Renal cortex interstitium (tissue), 11 donors: ENCODE data around the gene PDSS2. TPM values are rescaled to one million over a fixed set of nuclear protein-coding genes. Genes with fewer than 3 reads are reported as not detected.

Experiments used
- DNase-seq, 11 donors: peaks; one replicate each; pipeline ENCODE4 v3.0.0-alpha.2; 2013; ENCODE audit warnings: low read depth in 9 of 11, low spot score in 4 of 11; ENCODE audit errors: extremely low read depth in 1 of 11
- polyA plus RNA-seq, 3 donors: library from polyadenylated mRNA; unstranded; fragments of 120-200 nt; gene quantifications; one replicate each; pipeline ENCODE4 v1.2.1, GENCODE V29; 2013; ENCODE audit not compliant: insufficient read length in 3 of 3

PDSS2 gene
- polyA plus RNA-seq, 3 donors: 16.7 to 20.1 (median 18.1) TPM

- DNase-seq: no peak
Measured at GRCh38 chr6:107344383-107344782, 115.0 kb downstream of the PDSS2 start.

GRCh38 chr6:107342144-107342543 is 117.2 kb downstream of the PDSS2 start:
- no peak for DNase-seq

- no peak for DNase-seq
Measured at GRCh38 chr6:107340881-107341280, 118.5 kb downstream of the PDSS2 start.

- DNase-seq: no peak
Measured at GRCh38 chr6:107337191-107337741, 122.1 kb downstream of the PDSS2 start.

GRCh38 chr6:107334026-107334425 is 125.3 kb downstream of the PDSS2 start:
- no peak for DNase-seq

GRCh38 chr6:107333491-107333890 is 125.9 kb downstream of the PDSS2 start:
- DNase-seq: no peak

- no peak for DNase-seq
Measured at GRCh38 chr6:107331409-107332386, 127.7 kb downstream of the PDSS2 start.

GRCh38 chr6:107330168-107330567 is 129.2 kb downstream of the PDSS2 start:
- DNase-seq: peak in 1 of 11 donors; percentile 7

- no peak for DNase-seq
Measured at GRCh38 chr6:107329063-107329860, 130.1 kb downstream of the PDSS2 start.

- DNase-seq: no peak
Measured at GRCh38 chr6:107328081-107328480, 131.3 kb downstream of the PDSS2 start.

- DNase-seq: no peak
Measured at GRCh38 chr6:107323133-107323785, 136.1 kb downstream of the PDSS2 start.

- no peak for DNase-seq
Measured at GRCh38 chr6:107321793-107322192, 137.6 kb downstream of the PDSS2 start.

GRCh38 chr6:107319906-107320530 is 139.3 kb downstream of the PDSS2 start:
- no peak for DNase-seq

GRCh38 chr6:107318100-107318736 is 141.1 kb downstream of the PDSS2 start:
- DNase-seq: peak in 10 of 11 donors; percentile 13 to 56 (median 34)

GRCh38 chr6:107315114-107315513 is 144.2 kb downstream of the PDSS2 start:
- no peak for DNase-seq

- no peak for DNase-seq
Measured at GRCh38 chr6:107314531-107314939, 144.8 kb downstream of the PDSS2 start.

GRCh38 chr6:107313776-107314175 is 145.6 kb downstream of the PDSS2 start:
- DNase-seq: no peak

- DNase-seq: no peak
Measured at GRCh38 chr6:107310362-107310761, 149.0 kb downstream of the PDSS2 start.
